K562 (cell line): ENCODE data around the gene BLZF1. TPM values are rescaled to one million over a fixed set of nuclear protein-coding genes. Genes with fewer than 3 reads are reported as not detected.

Experiments used
- CEBPG ChIP-seq, 3 experiments: fragments of 200-800 bp in 1 of 3; sonication (Bioruptor generic) in 1 of 3; sonication (generic) in 1 of 3; formaldehyde crosslinking in 1 of 3; IDR thresholded peaks in 2 of 3; conservative IDR thresholded peaks in 1 of 3; 2 replicates each; pipeline versions ENCODE4 v1.6.1 to v1.8.0; 2016 to 2022; ENCODE audit warnings: missing compliant biosample characterization in 2 of 3, missing genetic modification characterization in 2 of 3, mild to moderate bottlenecking in 1 of 3, missing genetic modification reagents in 1 of 3
- CREB1 ChIP-seq, 2 experiments: sonication (generic) in 1 of 2; formaldehyde crosslinking in 1 of 2; IDR thresholded peaks; 2 replicates each; pipeline versions ENCODE4 v1.6.1 to v1.8.0; 2012 to 2022; ENCODE audit warnings: inconsistent platforms in 1 of 2, mild to moderate bottlenecking in 1 of 2, missing genetic modification reagents in 1 of 2, moderate library complexity in 1 of 2
- DACH1 ChIP-seq: fragments of 450-650 bp; IDR thresholded peaks from 2 replicates; pipeline ENCODE4 v1.6.1; 2018; ENCODE audit not compliant: partially characterized antibody
- DDX20 ChIP-seq: fragments of 450-650 bp; IDR thresholded peaks from 2 replicates; pipeline ENCODE4 v1.6.1; 2016; ENCODE audit warnings: missing genetic modification characterization, low read depth, mild to moderate bottlenecking, missing compliant biosample characterization, moderate library complexity
- ELK1 ChIP-seq: sonication (generic); formaldehyde crosslinking; IDR thresholded peaks from 2 replicates; pipeline ENCODE4 v1.8.1; 2022; ENCODE audit warnings: missing genetic modification reagents
- ETV1 ChIP-seq: fragments of 450-650 bp; conservative IDR thresholded peaks from 2 replicates; pipeline ENCODE4 v1.6.1; 2016; ENCODE audit warnings: missing genetic modification characterization, control low read depth, low read depth, missing compliant biosample characterization
- FOXJ3 ChIP-seq: sonication (generic); formaldehyde crosslinking; IDR thresholded peaks from 2 replicates; pipeline ENCODE4 v1.4.0; 2020; ENCODE audit warnings: mild to moderate bottlenecking, missing genetic modification reagents
- FUS ChIP-seq: fragments of 200-400 bp; formaldehyde crosslinking; optimal IDR thresholded peaks from 2 replicates; pipeline ENCODE3; 2017; ENCODE audit warnings: low read depth, low read length
- ILF3 ChIP-seq: fragments of 450-650 bp; IDR thresholded peaks from 2 replicates; pipeline ENCODE4 v1.6.1; 2018; ENCODE audit warnings: antibody characterized with exemption, mild to moderate bottlenecking, moderate library complexity, borderline replicate concordance
- MLLT1 ChIP-seq, 2 experiments: fragments of 450-650 bp; IDR thresholded peaks; 2 replicates each; pipeline ENCODE4 v1.6.1; 2016
- PBX2 ChIP-seq, 2 experiments: IDR thresholded peaks in 1 of 2; conservative IDR thresholded peaks in 1 of 2; 2 replicates each; pipeline ENCODE4 v1.6.1; 2016; ENCODE audit warnings: low read depth in 2 of 2, mild to moderate bottlenecking in 1 of 2, missing compliant biosample characterization in 1 of 2, missing genetic modification characterization in 1 of 2, moderate library complexity in 1 of 2
- PHTF2 ChIP-seq: fragments of 250-450 bp; sonication (Bioruptor Pico); IDR thresholded peaks from 2 replicates; pipeline ENCODE4 v1.5.0; 2021; ENCODE audit warnings: mild to moderate bottlenecking
- SMARCA4 ChIP-seq: fragments of 450-650 bp; IDR thresholded peaks from 2 replicates; pipeline ENCODE4 v1.6.1; 2016
- SRF ChIP-seq, 2 experiments: fragments of 250-450, 450-650 bp in 1 of 2; sonication (Bioruptor Pico) in 1 of 2; sonication (generic) in 1 of 2; formaldehyde crosslinking; IDR thresholded peaks; 2 replicates each; pipeline versions ENCODE4 v1.5.0 to v1.5.1; 2020 to 2022; ENCODE audit warnings: mild to moderate bottlenecking in 1 of 2, missing genetic modification reagents in 1 of 2
- ZHX1 ChIP-seq: fragments of 150-350 bp; conservative IDR thresholded peaks from 2 replicates; pipeline ENCODE4 v1.6.1; 2014; ENCODE audit warnings: low read length
- ZNF655 ChIP-seq: fragments of 250-450 bp; sonication (Bioruptor Pico); IDR thresholded peaks from 2 replicates; pipeline ENCODE4 v1.5.0; 2021
- polyA plus RNA-seq, 8 experiments: library from polyadenylated mRNA; depleted of rRNA in 4 of 8; stranded (reverse) in 5 of 8; unstranded in 3 of 8; fragments of >200 nt; fragmentation: Nextera tagmentation in 2 of 8; fragmentation: Illumina TruSeq in 1 of 8; extraction: Ambion mirVana in 2 of 8; extraction: Trizol in 1 of 8; gene quantifications; 2 replicates each; pipeline versions ENCODE4 v1.2.1 to v1.2.3, GENCODE V29; 2011 to 2014; ENCODE audit warnings: inconsistent platforms in 1 of 8, missing spikeins in 1 of 8
- total RNA-seq, 7 experiments: library from RNA; depleted of rRNA in 6 of 7; stranded (reverse); fragments of >200 nt in 6 of 7; fragmentation: Illumina TruSeq in 2 of 7; extraction: Trizol in 2 of 7; gene quantifications; 2 replicates each; pipeline versions ENCODE4 v1.2.1 to v1.2.3, GENCODE V29; 2011 to 2021; ENCODE audit warnings: low replicate concordance in 1 of 7

The BLZF1 gene
- total and polyA plus RNA-seq, 9 of the 15 experiments (the other 6 are each of a cell fraction or from before 2014, with no cell fraction given) = 20.5 to 32.8 (median 25.3) TPM

DNA sequence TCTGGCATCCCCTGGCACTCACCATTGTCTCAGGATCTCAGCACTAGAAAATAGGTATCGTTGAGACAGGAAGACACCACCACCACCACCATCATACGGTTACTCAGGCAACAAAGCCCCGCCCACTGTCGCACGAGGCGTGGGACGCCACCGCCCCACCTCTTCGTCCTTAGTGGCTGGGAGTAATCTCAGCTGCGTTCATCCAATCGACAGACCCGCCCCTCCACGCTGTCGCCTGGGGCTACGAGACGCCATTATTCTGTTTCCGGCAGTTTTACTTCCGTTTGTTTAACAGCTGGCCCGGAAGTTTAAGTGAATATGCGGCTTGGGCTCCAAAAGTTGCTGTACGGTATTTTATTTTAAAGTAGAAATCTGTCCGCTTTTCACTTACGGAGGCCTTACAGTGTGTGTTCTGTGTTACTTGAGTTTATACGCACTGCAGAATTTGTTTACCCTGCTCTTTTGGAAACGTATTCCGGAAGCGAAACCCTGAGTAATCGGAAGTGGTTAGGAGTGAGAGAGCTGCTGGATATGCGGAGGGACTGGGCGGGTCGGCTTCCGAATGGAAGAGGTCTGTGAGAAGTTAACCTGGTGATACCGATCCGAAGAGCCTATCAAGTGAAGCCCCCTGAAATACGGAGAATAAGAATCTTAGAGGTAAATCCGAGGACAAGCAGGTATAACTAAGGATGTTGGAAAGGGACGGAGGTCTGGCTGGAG, at the start of gene BLZF1, which contains the start of gene NME7 (continued):
- TF ChIP-seq DACH1 (peak; percentile 96), PBX2 (CRISPR knock-in tag; IDR thresholded peaks at IDR 0.05; ENCODE audit: low read depth) (no peak), PBX2 (tag; conservative IDR thresholded peaks at IDR 0.05; ENCODE audit: low read depth) (0 out of 2 replicates have a peak, but pooled peaks have one; percentile 11), SMARCA4 (no peak), DDX20 (no peak), SRF (CRISPR knock-in tag; IDR thresholded peaks at IDR 0.05) (no peak), CREB1 (IDR thresholded peaks at IDR 0.05) (peak; percentile 75; the same call in 1 of the 2 replicates), CREB1 (CRISPR knock-in tag; IDR thresholded peaks at IDR 0.05) (peak; percentile 58; the same call in 1 of the 2 replicates), FUS (no peak), ZNF655 (no peak), ILF3 (no peak), CEBPG (CRISPR knock-in tag; IDR thresholded peaks at IDR 0.05) (no peak), CEBPG (tag; conservative IDR thresholded peaks at IDR 0.05 in 1 of 2, IDR thresholded peaks at IDR 0.05 in 1 of 2) (no peak), PHTF2 (CRISPR knock-in tag) (no peak), FOXJ3 (no peak), ELK1 (CRISPR knock-in tag) (no peak), MLLT1 (IDR thresholded peaks at IDR 0.05) (peak; percentile 72 to 85; a peak in 3 of 4 replicates), ETV1 (peak; percentile 96), ZHX1 (no peak)
